ENCODE results near the gene EFHC2. TPM values are rescaled to one million over a fixed set of nuclear protein-coding genes. Genes with fewer than 3 reads are reported as not detected.

Gene EFHC2
- polyA plus RNA-seq, 1 donor (not counting 4 experiments of a cell fraction or from before 2014, with no cell fraction given) = 0.98 TPM

GRCh38 chrX:44239036-44239435 is 104.4 kb downstream of the EFHC2 start:
- peaks cover 4% of the 10 kb centered on the region for H3K27me3 ChIP-seq (ENCODE audit: control insufficient read depth, extremely low read depth, insufficient read depth, low read length)
- H3K27ac ChIP-seq (ENCODE audit: control insufficient read depth, insufficient read depth, low read length) = no peak overlapping the region
- no peak overlapping the region for H3K4me2 ChIP-seq (ENCODE audit: control insufficient read depth, extremely low read depth, insufficient read depth, low read depth, low read length)
- H3K9me1 ChIP-seq (ENCODE audit: control insufficient read depth, extremely low read depth, insufficient read depth, low read length) = no peaks in the 10 kb centered on the region
- H3K9ac ChIP-seq (ENCODE audit: control insufficient read depth, extremely low read depth, insufficient read depth, low read length) = no peak overlapping the region
- no peak overlapping the region for H3K4me3 ChIP-seq (ENCODE audit: control insufficient read depth in 2 of 3, extremely low read depth in 1 of 3, insufficient read depth in 2 of 3, low read depth in 1 of 3, low read length in 3 of 3)
- no peaks in the 10 kb centered on the region for H4K20me1 ChIP-seq (ENCODE audit: control insufficient read depth, extremely low read depth, insufficient read depth, low read length)
- dilution Hi-C loops (cut with MboI; ENCODE audit: extremely low pct_ligation_motif_present, low sequenced_read_pairs) = no loop called here
- DNase-seq (ENCODE audit: low read depth, low spot score) = no peak
- H3K79me2 ChIP-seq (ENCODE audit: control insufficient read depth, insufficient read depth, low read length) = no peaks in the 10 kb centered on the region
- no peaks in the 10 kb centered on the region for H3K9me3 ChIP-seq (ENCODE audit: control insufficient read depth, low read depth, low read length)
- H3K4me1 ChIP-seq (ENCODE audit: control insufficient read depth, extremely low read depth, insufficient read depth, low read length) = peaks cover 6% of the 10 kb centered on the region
- no peak for FAIRE-seq
- H2AFZ ChIP-seq (ENCODE audit: control insufficient read depth, low read length) = no peak overlapping the region
- TF ChIP-seq EZH2 (IDR thresholded peaks at IDR 0.05; ENCODE audit: low read length) = no peak
- no peak for TF ChIP-seq CTCF (optimal IDR thresholded peaks at IDR 0.05 in 1 of 3, IDR thresholded peaks at IDR 0.05 in 1 of 3, conservative IDR thresholded peaks at IDR 0.05 in 1 of 3; ENCODE audit: extremely low read depth in 1 of 3, insufficient read depth in 2 of 3, low read length in 3 of 3)
- H3K36me3 ChIP-seq (ENCODE audit: control insufficient read depth in 2 of 2, extremely low read depth in 1 of 2, insufficient read depth in 2 of 2, low read length in 2 of 2) = no peaks in the 10 kb centered on the region

GRCh38 chrX:44235534-44235933 is 107.9 kb downstream of the EFHC2 start:
- H2AFZ ChIP-seq (ENCODE audit: control insufficient read depth, low read length) = no peak overlapping the region
- H3K4me3 ChIP-seq (ENCODE audit: control insufficient read depth in 2 of 3, extremely low read depth in 1 of 3, insufficient read depth in 2 of 3, low read depth in 1 of 3, low read length in 3 of 3) = no peak overlapping the region
- H3K9me1 ChIP-seq (ENCODE audit: control insufficient read depth, extremely low read depth, insufficient read depth, low read length) = no peaks in the 10 kb centered on the region
- no peak for DNase-seq (ENCODE audit: low read depth, low spot score)
- no peaks in the 10 kb centered on the region for H3K9me3 ChIP-seq (ENCODE audit: control insufficient read depth, low read depth, low read length)
- FAIRE-seq = no peak
- no peaks in the 10 kb centered on the region for H3K79me2 ChIP-seq (ENCODE audit: control insufficient read depth, insufficient read depth, low read length)
- H3K36me3 ChIP-seq (ENCODE audit: control insufficient read depth in 2 of 2, extremely low read depth in 1 of 2, insufficient read depth in 2 of 2, low read length in 2 of 2) = no peaks in the 10 kb centered on the region
- no peak overlapping the region for H3K27ac ChIP-seq (ENCODE audit: control insufficient read depth, insufficient read depth, low read length)
- no peaks in the 10 kb centered on the region for H3K27me3 ChIP-seq (ENCODE audit: control insufficient read depth, extremely low read depth, insufficient read depth, low read length)
- peaks cover 6% of the 10 kb centered on the region for H3K4me1 ChIP-seq (ENCODE audit: control insufficient read depth, extremely low read depth, insufficient read depth, low read length)
- no peak overlapping the region for H3K4me2 ChIP-seq (ENCODE audit: control insufficient read depth, extremely low read depth, insufficient read depth, low read depth, low read length)
- dilution Hi-C loops (cut with MboI; ENCODE audit: extremely low pct_ligation_motif_present, low sequenced_read_pairs) = no loop called here
- H4K20me1 ChIP-seq (ENCODE audit: control insufficient read depth, extremely low read depth, insufficient read depth, low read length) = no peaks in the 10 kb centered on the region
- no peak overlapping the region for H3K9ac ChIP-seq (ENCODE audit: control insufficient read depth, extremely low read depth, insufficient read depth, low read length)
- TF ChIP-seq CTCF (optimal IDR thresholded peaks at IDR 0.05 in 1 of 3, IDR thresholded peaks at IDR 0.05 in 1 of 3, conservative IDR thresholded peaks at IDR 0.05 in 1 of 3; ENCODE audit: extremely low read depth in 1 of 3, insufficient read depth in 2 of 3, low read length in 3 of 3) (no peak), EZH2 (IDR thresholded peaks at IDR 0.05; ENCODE audit: low read length) (no peak)
